NT2/D1 (cell line): ENCODE results near the gene TMEM175.

ENCODE experiments used
- SUZ12 ChIP-seq: IDR thresholded peaks from 2 replicates; pipeline ENCODE4 v1.6.1; 2011; ENCODE audit not compliant: insufficient read length, insufficient read depth; ENCODE audit errors: extremely low read depth
- YY1 ChIP-seq: IDR thresholded peaks from 2 replicates; pipeline ENCODE4 v1.6.1; 2011; ENCODE audit not compliant: insufficient read length, insufficient read depth
- ZNF274 ChIP-seq: IDR thresholded peaks from 2 replicates; pipeline ENCODE4 v1.6.1; 2011; ENCODE audit warnings: mild to moderate bottlenecking, low read depth, low read length

DNA sequence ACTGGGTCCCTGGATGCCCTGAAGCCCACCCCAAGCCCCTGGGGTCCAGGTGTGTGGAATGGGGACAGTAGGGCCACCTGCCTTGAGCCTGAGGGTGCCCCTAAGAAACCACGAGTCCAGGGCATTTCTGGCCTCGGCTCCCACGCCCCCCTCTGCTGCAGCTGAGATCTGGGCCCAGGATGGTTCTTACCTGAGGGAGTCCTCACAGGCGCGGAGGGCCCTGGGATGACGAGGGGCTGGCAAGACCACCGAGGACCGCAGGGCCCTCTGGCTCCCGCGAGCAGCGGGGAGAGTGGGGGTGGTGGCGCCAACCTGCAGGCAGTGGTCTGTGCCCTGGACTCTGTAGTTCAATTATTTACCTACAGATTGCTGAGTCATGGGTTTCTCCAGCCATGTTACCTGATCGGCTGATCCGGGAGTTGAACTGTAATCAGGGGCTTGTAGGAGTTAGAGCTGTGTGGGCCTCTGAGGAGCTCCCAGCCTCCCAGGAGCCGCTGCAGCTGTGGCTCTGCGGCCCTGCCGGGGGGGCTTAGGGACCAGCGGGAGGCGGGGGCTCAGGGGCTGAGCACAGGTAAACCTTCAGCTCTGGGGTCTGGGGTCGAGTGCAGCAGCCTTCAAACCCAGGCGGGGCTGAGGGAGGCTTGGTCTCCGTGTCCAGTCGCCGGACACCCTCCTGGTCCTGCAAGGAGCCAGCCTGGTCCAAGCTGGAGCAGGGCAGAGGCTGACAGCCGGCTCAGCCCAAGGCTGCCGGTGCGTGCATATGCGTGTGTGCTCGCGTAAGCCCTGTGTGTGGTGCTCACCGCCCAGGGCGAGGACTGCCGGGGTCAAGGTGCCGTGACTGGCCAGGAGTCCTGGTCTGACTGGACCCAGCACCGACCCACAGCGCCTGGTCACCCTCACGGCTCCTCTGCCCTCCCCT lies 61.1 kb downstream of the TMEM175 start, which contains the start of gene SLC26A1:
- no peak for TF ChIP-seq ZNF274
- TF ChIP-seq YY1: no peak
- TF ChIP-seq SUZ12: no peak
